Activated naive CD4-positive, alpha-beta T cell treated with anti-CD3 and anti-CD28 coated beads for 36 hours (primary cell): ENCODE measurements around the gene CRB2. TPM values are rescaled to one million over a fixed set of nuclear protein-coding genes. Genes with fewer than 3 reads are reported as not detected.

Experiments
- CTCF ChIA-PET: fragments of 350-600 bp; sonication (Branson Sonifier 250); formaldehyde crosslinking; loops from one replicate; lab custom pipeline; 2021; ENCODE audit warnings: antibody characterized with exemption; lab: Charles Lee
- DNase-seq: peaks from one replicate; pipeline ENCODE4 v3.0.0-alpha.2; 2020
- H3K27ac Mint-ChIP-seq: one replicate; pipeline ENCODE4 v1.8.0; 2021; ENCODE audit warnings: mild to moderate bottlenecking, mixed read lengths
- H3K27me3 Mint-ChIP-seq: one replicate; pipeline ENCODE4 v1.8.0; 2021; ENCODE audit warnings: low read depth, mixed read lengths
- H3K36me3 Mint-ChIP-seq: one replicate; pipeline ENCODE4 v1.8.0; 2021; ENCODE audit warnings: low read depth, mixed read lengths
- H3K4me1 Mint-ChIP-seq: one replicate; pipeline ENCODE4 v1.8.0; 2021; ENCODE audit warnings: low read depth, mixed read lengths
- H3K4me3 Mint-ChIP-seq: one replicate; pipeline ENCODE4 v1.8.0; 2021; ENCODE audit warnings: mild to moderate bottlenecking, moderate library complexity, mixed read lengths
- H3K9me3 Mint-ChIP-seq: one replicate; pipeline ENCODE4 v1.8.0; 2021; ENCODE audit warnings: mixed read lengths
- intact Hi-C: fragments of 100-400 bp; cut with micrococcal nuclease; formaldehyde crosslinking; loops from one replicate; pipeline ENCODE4 v1.15.1; 2023
- total RNA-seq, 2 experiments: library from RNA; stranded (reverse); gene quantifications; one replicate each; pipeline ENCODE4 v1.2.3, GENCODE V29; 2021

CRB2 gene
- total RNA-seq, 2 experiments from 2014 or later: not detected

DNA sequence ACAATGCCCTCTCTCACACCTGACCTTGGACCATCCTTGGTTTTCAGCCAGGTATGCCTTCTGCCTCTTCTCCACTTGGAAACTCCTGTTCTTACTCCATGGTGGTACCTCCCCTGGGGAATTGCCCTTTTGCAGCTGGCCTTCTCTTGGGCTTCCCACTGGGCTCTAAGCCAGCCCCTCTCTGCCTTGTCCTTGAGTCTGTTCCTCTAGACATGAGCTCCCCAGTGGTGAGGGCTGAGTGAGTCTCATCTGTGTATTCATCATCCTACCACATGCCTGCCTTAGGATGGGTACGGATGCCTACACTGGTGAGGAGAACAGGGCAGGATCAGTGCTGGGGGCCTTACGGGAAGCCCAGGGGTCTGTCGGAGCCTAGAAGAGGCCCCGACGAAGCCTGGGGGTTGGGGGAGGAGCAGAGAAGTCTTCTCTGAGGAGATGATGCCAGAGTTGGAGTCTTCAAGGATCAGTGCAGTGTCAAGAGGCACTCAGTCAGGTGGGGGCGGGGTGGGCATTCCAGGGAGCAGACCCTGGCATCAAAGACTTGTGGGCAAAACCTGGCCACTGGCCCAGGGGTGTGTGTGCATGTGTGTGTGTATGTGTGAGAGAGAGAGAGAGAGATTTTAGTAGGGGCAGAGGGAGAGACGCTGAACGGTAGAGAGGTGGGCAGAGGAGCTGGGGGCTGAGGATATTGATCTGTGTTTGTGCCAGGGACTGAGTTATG is 5.2 kb upstream of the CRB2 start:
- CTCF ChIA-PET: interaction anchor here (0.6 to 3.3 kb wide), 27 partner anchors 9 to 441 kb away, joined by 3 to 35 read pairs (median 5); no protein-coding TSS in a partner anchor
- H3K9me3 Mint-ChIP-seq: no peaks in the 10 kb centered on the region

GRCh38 chr9:123353041-123353440 is 3.0 kb upstream of the CRB2 start:
- Mint-ChIP-seq H3K27me3 (peaks cover 10% of the 10 kb centered on the region), H3K36me3 (no peaks in the 10 kb centered on the region)

More for the DNA sequence above, 5.2 kb upstream of the CRB2 start:
- no peak overlapping the region for H3K4me3 Mint-ChIP-seq
- intact Hi-C loops: loop anchor here (1.0 kb wide), 6 partner anchors 35 to 885 kb away; no protein-coding TSS in a partner anchor
- H3K27me3 Mint-ChIP-seq: peaks cover 10% of the 10 kb centered on the region
- no peaks in the 10 kb centered on the region for H3K36me3 Mint-ChIP-seq
- no peak for DNase-seq
- no peak overlapping the region for H3K27ac Mint-ChIP-seq
- peaks cover 3% of the 10 kb centered on the region for H3K4me1 Mint-ChIP-seq

GRCh38 chr9:123353984-123354591 is 1.9 kb upstream of the CRB2 start:
- DNase-seq: peak; percentile 68
- Mint-ChIP-seq H3K27ac (no peak overlapping the region), H3K9me3 (no peaks in the 10 kb centered on the region), H3K27me3 (peaks cover 10% of the 10 kb centered on the region), H3K4me1 (peaks cover 3% of the 10 kb centered on the region), H3K4me3 (no peak overlapping the region), H3K36me3 (no peaks in the 10 kb centered on the region)
- CTCF ChIA-PET: interaction anchor here (0.7 to 4.4 kb wide), 19 partner anchors 9 to 538 kb away, joined by 3 to 25 read pairs (median 4); no protein-coding TSS in a partner anchor
- intact Hi-C loops: loop anchor here (1.0 kb wide), 3 partner anchors 31 to 687 kb away; no protein-coding TSS in a partner anchor

More at GRCh38 chr9:123353041-123353440, 3.0 kb upstream of the CRB2 start:
- H3K9me3 Mint-ChIP-seq: no peaks in the 10 kb centered on the region
- H3K4me3 Mint-ChIP-seq: no peak overlapping the region
- CTCF ChIA-PET: interaction anchor here (0.8 to 4.4 kb wide), 7 partner anchors 32 to 273 kb away, joined by 3 to 25 read pairs (median 4); no protein-coding TSS in a partner anchor
- no peak overlapping the region for H3K27ac Mint-ChIP-seq
- no peak for DNase-seq
- intact Hi-C loops: no loop called here
- H3K4me1 Mint-ChIP-seq: peaks cover 3% of the 10 kb centered on the region

DNA sequence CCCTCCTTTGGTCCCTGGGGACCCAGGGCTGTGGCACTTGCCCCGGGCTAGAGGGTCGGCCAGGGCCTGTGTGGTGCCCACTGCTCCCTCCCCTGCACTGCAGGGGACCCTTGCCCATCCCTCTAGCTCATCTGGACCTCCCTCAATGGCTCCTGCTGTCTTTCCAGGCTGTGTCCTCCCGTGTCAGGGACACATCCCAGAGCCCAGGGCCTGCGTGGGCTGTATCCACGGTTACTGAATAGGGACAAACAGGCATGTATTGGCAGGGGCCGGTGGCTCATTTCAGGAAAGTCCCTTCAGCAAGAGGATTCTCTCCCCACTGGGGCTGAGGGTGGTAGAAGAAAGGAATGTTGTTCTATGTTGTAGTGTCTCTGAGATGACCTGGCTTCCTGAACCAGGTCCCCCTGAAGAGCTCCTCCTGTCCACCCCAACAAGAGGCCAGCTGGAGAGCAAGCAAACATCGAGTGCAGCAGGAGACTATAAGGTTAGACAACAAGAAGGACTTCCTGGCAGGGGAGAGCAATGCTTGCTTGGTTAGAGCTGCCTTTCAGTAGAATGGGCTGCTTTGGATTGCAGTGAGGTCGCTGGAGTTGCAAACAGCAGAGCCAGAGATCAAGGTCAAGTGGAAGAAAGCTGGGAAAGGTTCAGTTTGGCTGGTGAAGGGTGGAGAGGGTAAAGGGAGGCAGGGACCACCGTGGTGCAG is 1.0 kb upstream of the CRB2 start:
- Mint-ChIP-seq H3K4me1 (peaks cover 5% of the 10 kb centered on the region), H3K27me3 (peaks cover 10% of the 10 kb centered on the region), H3K9me3 (no peaks in the 10 kb centered on the region), H3K4me3 (no peak overlapping the region), H3K27ac (no peak overlapping the region), H3K36me3 (no peaks in the 10 kb centered on the region)
- intact Hi-C loops: loop anchor here (1.0 kb wide), 3 partner anchors 30 to 686 kb away; no protein-coding TSS in a partner anchor
- CTCF ChIA-PET: interaction anchor here (0.7 to 4.4 kb wide), 16 partner anchors 9 to 538 kb away, joined by 3 to 25 read pairs (median 4); no protein-coding TSS in a partner anchor
- no peak for DNase-seq

DNA sequence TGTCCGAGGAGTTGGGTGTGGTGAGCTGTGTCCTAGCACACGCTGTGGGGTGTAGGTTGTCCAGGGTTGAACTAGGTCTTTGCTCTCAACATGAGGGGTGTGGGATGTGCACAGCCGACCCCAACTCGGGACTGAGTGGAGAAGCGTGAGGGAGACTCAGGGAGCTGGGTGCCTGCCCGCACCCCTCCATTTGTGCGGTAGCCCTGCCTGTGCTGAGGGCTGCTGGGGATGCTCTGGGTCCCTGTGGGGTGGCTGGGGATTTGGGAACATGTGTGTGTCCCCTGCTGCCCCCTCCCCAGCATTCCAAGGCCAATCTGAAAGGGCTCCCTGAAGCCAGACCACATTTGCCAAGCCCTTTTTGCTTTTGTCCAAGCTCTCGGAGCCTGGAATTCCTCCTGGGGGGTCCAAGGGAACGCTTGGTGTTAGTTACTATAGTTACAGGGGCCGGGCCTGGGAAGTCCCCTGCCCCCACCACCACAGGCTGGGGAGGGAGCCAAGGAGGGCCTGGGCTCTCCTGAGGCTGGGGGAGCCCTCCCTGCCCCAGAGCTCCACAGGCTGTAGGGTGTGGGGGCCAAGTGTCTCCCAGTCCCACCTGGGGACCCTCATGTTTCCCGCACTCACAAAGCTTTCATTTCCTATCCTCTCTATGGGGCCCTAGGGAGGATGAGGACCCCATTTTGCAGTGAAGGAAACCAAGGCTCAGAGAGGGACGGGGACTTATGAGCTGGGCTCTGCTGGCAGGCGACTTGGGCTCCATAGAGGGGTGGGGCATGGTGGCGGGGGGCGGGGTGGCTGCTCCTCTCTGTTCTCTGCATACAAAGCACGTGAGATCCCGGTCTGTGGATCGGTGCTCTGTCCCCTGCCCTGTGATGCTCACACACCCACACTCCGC is 1.1 kb downstream of the CRB2 start:
- H3K27ac Mint-ChIP-seq: no peak overlapping the region
- H3K9me3 Mint-ChIP-seq: no peaks in the 10 kb centered on the region
- H3K27me3 Mint-ChIP-seq: peaks cover 10% of the 10 kb centered on the region
- no peak overlapping the region for H3K4me3 Mint-ChIP-seq
- intact Hi-C loops: no loop called here
- no peaks in the 10 kb centered on the region for H3K36me3 Mint-ChIP-seq
- H3K4me1 Mint-ChIP-seq: peaks cover 6% of the 10 kb centered on the region
- DNase-seq: no peak
- CTCF ChIA-PET: interaction anchor here (1.5 kb wide), 1 partner anchor 28 kb away, joined by 4 read pairs; no protein-coding TSS in a partner anchor

DNA sequence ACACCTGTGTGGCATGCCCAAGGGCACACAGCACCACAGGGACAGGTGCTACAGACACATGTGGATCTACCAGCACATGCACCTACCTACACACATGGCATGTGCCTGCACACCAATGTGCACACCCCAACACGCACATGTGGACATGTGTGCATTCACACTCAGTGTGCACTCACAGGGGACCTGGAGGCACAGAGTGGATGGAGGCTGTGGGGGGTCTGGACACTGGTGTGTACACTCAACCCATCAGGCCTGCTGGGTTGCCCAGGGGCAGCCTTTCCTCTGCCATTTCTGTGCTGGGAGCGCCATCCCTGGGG is 1.7 kb downstream of the CRB2 start:
- H3K27me3 Mint-ChIP-seq: peaks cover 6% of the 10 kb centered on the region
- no peak overlapping the region for H3K27ac Mint-ChIP-seq
- peaks cover 6% of the 10 kb centered on the region for H3K4me1 Mint-ChIP-seq
- no peaks in the 10 kb centered on the region for H3K9me3 Mint-ChIP-seq
- CTCF ChIA-PET: interaction anchor here (1.5 kb wide), 1 partner anchor 27 kb away, joined by 4 read pairs; no protein-coding TSS in a partner anchor
- H3K36me3 Mint-ChIP-seq: no peaks in the 10 kb centered on the region
- no peak for DNase-seq
- no peak overlapping the region for H3K4me3 Mint-ChIP-seq
- intact Hi-C loops: no loop called here

GRCh38 chr9:123358181-123358905 is 2.3 kb downstream of the CRB2 start:
- H3K9me3 Mint-ChIP-seq: no peaks in the 10 kb centered on the region
- peaks cover 4% of the 10 kb centered on the region for H3K27me3 Mint-ChIP-seq
- DNase-seq: no peak
- CTCF ChIA-PET: interaction anchor here (2.3 kb wide), 1 partner anchor 9 kb away, joined by 10 read pairs; no protein-coding TSS in a partner anchor
- H3K4me3 Mint-ChIP-seq: no peak overlapping the region
- intact Hi-C loops: no loop called here
- peaks cover 6% of the 10 kb centered on the region for H3K4me1 Mint-ChIP-seq
- no peak overlapping the region for H3K27ac Mint-ChIP-seq
- no peaks in the 10 kb centered on the region for H3K36me3 Mint-ChIP-seq

GRCh38 chr9:123359106-123359505 is 3.1 kb downstream of the CRB2 start:
- H3K36me3 Mint-ChIP-seq: no peaks in the 10 kb centered on the region
- H3K4me1 Mint-ChIP-seq: peaks cover 4% of the 10 kb centered on the region
- no peak for DNase-seq
- H3K4me3 Mint-ChIP-seq: no peak overlapping the region
- intact Hi-C loops: no loop called here
- peaks cover under 1% of the 10 kb centered on the region for H3K27me3 Mint-ChIP-seq
- no peak overlapping the region for H3K27ac Mint-ChIP-seq
- H3K9me3 Mint-ChIP-seq: no peaks in the 10 kb centered on the region
- CTCF ChIA-PET: interaction anchor here (1.0 to 2.3 kb wide), 3 partner anchors 9 to 278 kb away, joined by 3 to 10 read pairs (median 5); no protein-coding TSS in a partner anchor

GRCh38 chr9:123359546-123359945 is 3.5 kb downstream of the CRB2 start:
- no peaks in the 10 kb centered on the region for H3K36me3 Mint-ChIP-seq
- DNase-seq: no peak
- no peak overlapping the region for H3K4me3 Mint-ChIP-seq
- H3K27me3 Mint-ChIP-seq: no peaks in the 10 kb centered on the region
- no peak overlapping the region for H3K27ac Mint-ChIP-seq
- CTCF ChIA-PET: interaction anchor here (1.0 to 2.3 kb wide), 3 partner anchors 10 to 278 kb away, joined by 3 to 10 read pairs (median 5); no protein-coding TSS in a partner anchor
- H3K9me3 Mint-ChIP-seq: no peaks in the 10 kb centered on the region
- intact Hi-C loops: no loop called here
- peaks cover 3% of the 10 kb centered on the region for H3K4me1 Mint-ChIP-seq

DNA sequence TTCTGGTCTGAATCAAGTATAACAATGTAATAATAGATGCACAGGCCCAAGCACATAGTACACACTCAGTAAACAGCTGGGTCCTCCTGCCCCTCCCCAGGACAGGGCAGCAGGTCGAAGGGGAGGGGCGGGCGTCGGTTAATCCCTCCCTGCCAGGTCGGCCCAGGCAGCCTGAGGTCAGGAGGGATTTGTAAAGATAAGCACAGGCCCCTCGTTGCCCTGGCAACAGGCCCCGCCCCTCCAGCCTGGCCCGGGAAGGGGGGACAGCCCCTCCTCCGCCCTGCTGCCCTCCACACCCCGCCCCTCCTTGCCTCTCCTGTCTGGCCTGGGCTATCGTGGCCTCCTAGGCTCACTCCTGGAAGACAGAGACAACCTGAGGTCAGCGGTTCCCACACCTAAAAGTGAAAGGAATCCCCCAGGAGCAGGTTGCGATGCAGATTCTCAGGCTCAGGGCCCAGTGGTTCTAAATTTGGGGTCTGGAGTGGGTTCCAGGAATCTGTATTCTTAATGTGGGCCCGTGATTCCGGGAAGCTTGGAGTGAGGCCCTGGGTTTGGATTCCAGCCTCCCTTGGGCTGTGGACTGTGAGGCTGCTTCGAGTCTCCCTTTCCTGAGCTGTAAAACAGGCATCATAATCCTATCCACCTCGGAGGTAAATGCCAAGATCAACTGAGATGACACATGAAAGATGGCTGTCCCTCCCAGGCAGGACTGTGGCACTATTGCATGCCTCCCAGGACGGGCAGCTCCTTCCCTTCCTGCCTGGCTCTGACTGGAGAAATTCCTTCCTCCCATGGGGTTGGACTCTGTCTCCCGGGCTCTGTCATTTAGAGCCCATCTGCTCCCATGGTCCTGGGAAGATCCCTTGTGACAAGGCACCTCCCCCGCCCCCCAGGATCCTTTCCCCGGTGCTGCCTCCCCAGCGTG is 4.4 kb downstream of the CRB2 start:
- peaks cover 2% of the 10 kb centered on the region for H3K27me3 Mint-ChIP-seq
- H3K9me3 Mint-ChIP-seq: no peaks in the 10 kb centered on the region
- CTCF ChIA-PET: interaction anchor here (1.0 to 2.3 kb wide), 3 partner anchors 11 to 279 kb away, joined by 3 to 10 read pairs (median 5); no protein-coding TSS in a partner anchor
- H3K27ac Mint-ChIP-seq: no peak overlapping the region
- H3K36me3 Mint-ChIP-seq: no peaks in the 10 kb centered on the region
- peaks cover 3% of the 10 kb centered on the region for H3K4me1 Mint-ChIP-seq
- peak; percentile 38 for DNase-seq
- intact Hi-C loops: no loop called here
- H3K4me3 Mint-ChIP-seq: no peak overlapping the region
